Thyroid gland (tissue), 4 donors: ENCODE data around the gene TMC3.

Experiments
- POLR2A ChIP-seq, 2 donors: fragments of 450-650 bp; IDR thresholded peaks; one replicate each; pipeline ENCODE4 v1.6.1; 2017; ENCODE audit warnings: antibody characterized with exemption in 2 of 2, mild to moderate bottlenecking in 2 of 2, moderate library complexity in 1 of 2
- TF ChIP-seq, protein P1 (sequence below), 6 experiments: fragments of 200-600 bp in 3 of 6; fragments of 450-650 bp in 3 of 6; sonication (generic) in 3 of 6; IDR thresholded peaks; one replicate each; pipeline ENCODE4 v1.5.1; 2016 to 2019; ENCODE audit warnings: antibody characterized with exemption in 6 of 6, mild to moderate bottlenecking in 2 of 6, inconsistent platforms in 1 of 6, moderate library complexity in 1 of 6

DNA sequence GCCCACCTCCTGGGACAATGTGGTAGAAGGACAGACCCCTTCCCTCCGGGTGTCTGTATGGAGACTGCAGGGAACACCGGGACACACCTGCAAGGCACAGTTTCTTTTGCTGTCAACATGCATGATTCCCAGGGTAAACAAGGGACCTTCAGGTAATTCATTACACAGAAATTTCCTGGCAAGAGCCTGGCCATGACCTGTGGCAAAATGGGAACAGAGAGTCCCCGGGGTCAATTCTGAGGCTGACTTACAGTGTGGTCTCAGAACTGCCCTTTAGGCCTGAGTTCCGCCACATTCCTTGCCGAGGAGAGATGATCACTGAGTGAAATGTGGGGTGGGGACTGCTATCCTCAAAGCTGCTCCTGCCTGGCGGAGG lies 56.4 kb downstream of the TMC3 start:
- TF ChIP-seq POLR2A (IDR thresholded peaks at IDR 0.05), result no peak
- TF ChIP-seq, protein P1, sequence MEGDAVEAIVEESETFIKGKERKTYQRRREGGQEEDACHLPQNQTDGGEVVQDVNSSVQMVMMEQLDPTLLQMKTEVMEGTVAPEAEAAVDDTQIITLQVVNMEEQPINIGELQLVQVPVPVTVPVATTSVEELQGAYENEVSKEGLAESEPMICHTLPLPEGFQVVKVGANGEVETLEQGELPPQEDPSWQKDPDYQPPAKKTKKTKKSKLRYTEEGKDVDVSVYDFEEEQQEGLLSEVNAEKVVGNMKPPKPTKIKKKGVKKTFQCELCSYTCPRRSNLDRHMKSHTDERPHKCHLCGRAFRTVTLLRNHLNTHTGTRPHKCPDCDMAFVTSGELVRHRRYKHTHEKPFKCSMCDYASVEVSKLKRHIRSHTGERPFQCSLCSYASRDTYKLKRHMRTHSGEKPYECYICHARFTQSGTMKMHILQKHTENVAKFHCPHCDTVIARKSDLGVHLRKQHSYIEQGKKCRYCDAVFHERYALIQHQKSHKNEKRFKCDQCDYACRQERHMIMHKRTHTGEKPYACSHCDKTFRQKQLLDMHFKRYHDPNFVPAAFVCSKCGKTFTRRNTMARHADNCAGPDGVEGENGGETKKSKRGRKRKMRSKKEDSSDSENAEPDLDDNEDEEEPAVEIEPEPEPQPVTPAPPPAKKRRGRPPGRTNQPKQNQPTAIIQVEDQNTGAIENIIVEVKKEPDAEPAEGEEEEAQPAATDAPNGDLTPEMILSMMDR (IDR thresholded peaks at IDR 0.05), result no peak
